Measurements from ENCODE around the gene TNFAIP6. TPM values are rescaled to one million over a fixed set of nuclear protein-coding genes. Genes with fewer than 3 reads are reported as not detected.

Gene TNFAIP6
- polyA plus RNA-seq, 1 of the 3 experiments (the other 2 are of a cell fraction): 0.58 TPM

DNA sequence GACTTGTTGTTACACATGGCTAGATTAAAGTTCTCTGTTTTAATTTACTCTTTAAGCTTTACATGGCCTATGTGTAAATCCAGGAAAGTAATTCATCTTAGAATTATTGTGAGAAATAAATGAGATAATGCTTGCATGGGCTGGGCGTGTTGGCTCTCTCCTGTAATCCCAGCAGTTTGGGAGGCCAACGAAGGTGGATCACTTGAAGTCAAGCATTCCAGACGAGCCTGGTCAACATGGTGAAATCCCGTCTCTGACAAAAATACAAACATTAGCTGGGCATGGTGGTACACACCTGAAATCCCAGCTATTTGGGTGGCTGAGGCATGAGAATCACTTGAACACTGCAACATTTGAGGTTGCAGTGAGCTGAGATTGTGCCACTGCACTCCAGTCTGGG, 48.0 kb downstream of the TNFAIP6 start:
- ChIA-PET POLR2A (no interaction called here), CTCF (no interaction called here)
- peaks cover 7% of the 10 kb centered on the region for H3K79me2 ChIP-seq (ENCODE audit: insufficient read depth)
- H3K9me3 ChIP-seq: no peaks in the 10 kb centered on the region
- no peaks in the 10 kb centered on the region; a peak in 1 of 4 replicates for H3K4me1 ChIP-seq (ENCODE audit: control insufficient read depth in 1 of 2, insufficient read depth in 2 of 2, low read depth in 1 of 2, low read length in 1 of 2)
- H3K4me3 ChIP-seq (ENCODE audit: low read depth in 2 of 2, low read length in 1 of 2): no peak overlapping the region
- H3K4me2 ChIP-seq: no peak overlapping the region
- H3K27me3 ChIP-seq (ENCODE audit: insufficient read depth): no peaks in the 10 kb centered on the region
- H2AFZ ChIP-seq (ENCODE audit: low read depth): no peak overlapping the region
- TF ChIP-seq SIN3A (IDR thresholded peaks at IDR 0.05; ENCODE audit: borderline replicate concordance, low read depth, low read length) (no peak), FOSL2 (IDR thresholded peaks at IDR 0.05; ENCODE audit: borderline replicate concordance, low read depth) (no peak), RFX5 (IDR thresholded peaks at IDR 0.05; ENCODE audit: low read length) (no peak), YY1 (IDR thresholded peaks at IDR 0.05; ENCODE audit: low read depth) (no peak), NFIC (IDR thresholded peaks at IDR 0.05; ENCODE audit: borderline replicate concordance) (no peak), FOXM1 (IDR thresholded peaks at IDR 0.05; ENCODE audit: low read depth) (no peak), FOXJ3 (CRISPR knock-in tag; IDR thresholded peaks at IDR 0.05) (no peak), CHD2 (IDR thresholded peaks at IDR 0.05; ENCODE audit: low read length, partially characterized antibody) (no peak), TCF12 (IDR thresholded peaks at IDR 0.05) (no peak), POLR2AphosphoS5 (IDR thresholded peaks at IDR 0.05; ENCODE audit: low read depth, low read length) (no peak), GABPA (IDR thresholded peaks at IDR 0.05; ENCODE audit: low read depth) (no peak)
- TF ChIP-seq, protein P1, sequence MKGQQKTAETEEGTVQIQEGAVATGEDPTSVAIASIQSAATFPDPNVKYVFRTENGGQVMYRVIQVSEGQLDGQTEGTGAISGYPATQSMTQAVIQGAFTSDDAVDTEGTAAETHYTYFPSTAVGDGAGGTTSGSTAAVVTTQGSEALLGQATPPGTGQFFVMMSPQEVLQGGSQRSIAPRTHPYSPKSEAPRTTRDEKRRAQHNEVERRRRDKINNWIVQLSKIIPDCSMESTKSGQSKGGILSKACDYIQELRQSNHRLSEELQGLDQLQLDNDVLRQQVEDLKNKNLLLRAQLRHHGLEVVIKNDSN (IDR thresholded peaks at IDR 0.05; ENCODE audit: borderline replicate concordance, low read depth): no peak
- TF ChIP-seq, protein P2, sequence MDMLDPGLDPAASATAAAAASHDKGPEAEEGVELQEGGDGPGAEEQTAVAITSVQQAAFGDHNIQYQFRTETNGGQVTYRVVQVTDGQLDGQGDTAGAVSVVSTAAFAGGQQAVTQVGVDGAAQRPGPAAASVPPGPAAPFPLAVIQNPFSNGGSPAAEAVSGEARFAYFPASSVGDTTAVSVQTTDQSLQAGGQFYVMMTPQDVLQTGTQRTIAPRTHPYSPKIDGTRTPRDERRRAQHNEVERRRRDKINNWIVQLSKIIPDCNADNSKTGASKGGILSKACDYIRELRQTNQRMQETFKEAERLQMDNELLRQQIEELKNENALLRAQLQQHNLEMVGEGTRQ (IDR thresholded peaks at IDR 0.05; ENCODE audit: borderline replicate concordance, low read depth, low read length): no peak
- TF ChIP-seq, protein P3, sequence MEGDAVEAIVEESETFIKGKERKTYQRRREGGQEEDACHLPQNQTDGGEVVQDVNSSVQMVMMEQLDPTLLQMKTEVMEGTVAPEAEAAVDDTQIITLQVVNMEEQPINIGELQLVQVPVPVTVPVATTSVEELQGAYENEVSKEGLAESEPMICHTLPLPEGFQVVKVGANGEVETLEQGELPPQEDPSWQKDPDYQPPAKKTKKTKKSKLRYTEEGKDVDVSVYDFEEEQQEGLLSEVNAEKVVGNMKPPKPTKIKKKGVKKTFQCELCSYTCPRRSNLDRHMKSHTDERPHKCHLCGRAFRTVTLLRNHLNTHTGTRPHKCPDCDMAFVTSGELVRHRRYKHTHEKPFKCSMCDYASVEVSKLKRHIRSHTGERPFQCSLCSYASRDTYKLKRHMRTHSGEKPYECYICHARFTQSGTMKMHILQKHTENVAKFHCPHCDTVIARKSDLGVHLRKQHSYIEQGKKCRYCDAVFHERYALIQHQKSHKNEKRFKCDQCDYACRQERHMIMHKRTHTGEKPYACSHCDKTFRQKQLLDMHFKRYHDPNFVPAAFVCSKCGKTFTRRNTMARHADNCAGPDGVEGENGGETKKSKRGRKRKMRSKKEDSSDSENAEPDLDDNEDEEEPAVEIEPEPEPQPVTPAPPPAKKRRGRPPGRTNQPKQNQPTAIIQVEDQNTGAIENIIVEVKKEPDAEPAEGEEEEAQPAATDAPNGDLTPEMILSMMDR (IDR thresholded peaks at IDR 0.05): no peak
- H3F3A ChIP-seq (replicated peaks; ENCODE audit: insufficient read depth): no peaks in the 10 kb centered on the region
- H3K36me3 ChIP-seq (replicated peaks in 1 of 2; ENCODE audit: control insufficient read depth in 1 of 2, insufficient read depth in 2 of 2, low read length in 1 of 2): no peaks in the 10 kb centered on the region
- no peaks in the 10 kb centered on the region; the same call in 1 of the 2 replicates for H4K20me1 ChIP-seq (ENCODE audit: insufficient read depth)
- 78% methylated on average over 4 of the region's 4 CpGs for WGBS (ENCODE audit: low lambda C conversion rate)
- H3K9me2 ChIP-seq: no peaks in the 10 kb centered on the region
- no peak overlapping the region for H3K27ac ChIP-seq (ENCODE audit: low read depth in 2 of 2, low read length in 1 of 2)
- H3K9ac ChIP-seq: no peak overlapping the region
- no peak for DNase-seq

DNA sequence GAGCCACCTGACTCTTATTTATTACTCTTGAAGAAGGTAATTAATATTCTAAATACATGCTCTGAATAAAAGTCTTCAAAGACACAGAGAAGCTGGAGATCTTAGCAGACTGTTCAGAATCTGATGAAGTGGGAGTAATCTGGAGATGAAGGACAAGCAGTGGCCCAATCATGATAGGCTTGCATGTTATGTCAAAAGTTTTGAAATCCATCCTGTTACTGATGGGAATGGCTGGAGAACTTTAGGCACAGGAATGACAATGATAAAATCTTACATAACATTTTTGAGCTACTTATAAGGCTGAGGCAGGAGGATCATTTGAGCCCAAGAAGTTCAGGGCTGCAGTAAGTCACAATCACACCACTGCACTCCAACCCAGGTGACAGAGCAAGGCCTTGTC, 49.9 kb downstream of the TNFAIP6 start:
- peaks cover 0 to 9% of the 10 kb centered on the region in 2 experiments; a peak in 3 of 4 replicates for H3K4me1 ChIP-seq (ENCODE audit: control insufficient read depth in 1 of 2, insufficient read depth in 2 of 2, low read depth in 1 of 2, low read length in 1 of 2)
- no peak overlapping the region for H3K9ac ChIP-seq
- H3K27ac ChIP-seq (ENCODE audit: low read depth in 2 of 2, low read length in 1 of 2): no peak overlapping the region
- DNase-seq: no peak
- ChIA-PET CTCF (no interaction called here), POLR2A (no interaction called here)
- no peak overlapping the region for H3K4me2 ChIP-seq
- no peaks in the 10 kb centered on the region for H3K9me3 ChIP-seq
- peaks cover 5 to 8% of the 10 kb centered on the region in 2 experiments for H3K36me3 ChIP-seq (replicated peaks in 1 of 2; ENCODE audit: control insufficient read depth in 1 of 2, insufficient read depth in 2 of 2, low read length in 1 of 2)
- H3K4me3 ChIP-seq (ENCODE audit: low read depth in 2 of 2, low read length in 1 of 2): no peak overlapping the region
- no peaks in the 10 kb centered on the region for H3K9me2 ChIP-seq
- peaks cover 7% of the 10 kb centered on the region for H4K20me1 ChIP-seq (ENCODE audit: insufficient read depth)
- H3K27me3 ChIP-seq (ENCODE audit: insufficient read depth): no peaks in the 10 kb centered on the region
- H3K79me2 ChIP-seq (ENCODE audit: insufficient read depth): peaks cover 26% of the 10 kb centered on the region
- no peak overlapping the region for H2AFZ ChIP-seq (ENCODE audit: low read depth)
- no peaks in the 10 kb centered on the region for H3F3A ChIP-seq (replicated peaks; ENCODE audit: insufficient read depth)
- TF ChIP-seq MXI1 (IDR thresholded peaks at IDR 0.05; ENCODE audit: low read depth, low read length): no peak
- TF ChIP-seq FOXJ3 (CRISPR knock-in tag; IDR thresholded peaks at IDR 0.05): no peak
- no peak for TF ChIP-seq CHD2 (IDR thresholded peaks at IDR 0.05; ENCODE audit: low read length, partially characterized antibody)
- no peak for TF ChIP-seq NRF1 (IDR thresholded peaks at IDR 0.05; ENCODE audit: low read depth, low read length)
- TF ChIP-seq TAF1 (IDR thresholded peaks at IDR 0.05; ENCODE audit: borderline replicate concordance, low read depth, low read length): no peak
- TF ChIP-seq, protein P4, sequence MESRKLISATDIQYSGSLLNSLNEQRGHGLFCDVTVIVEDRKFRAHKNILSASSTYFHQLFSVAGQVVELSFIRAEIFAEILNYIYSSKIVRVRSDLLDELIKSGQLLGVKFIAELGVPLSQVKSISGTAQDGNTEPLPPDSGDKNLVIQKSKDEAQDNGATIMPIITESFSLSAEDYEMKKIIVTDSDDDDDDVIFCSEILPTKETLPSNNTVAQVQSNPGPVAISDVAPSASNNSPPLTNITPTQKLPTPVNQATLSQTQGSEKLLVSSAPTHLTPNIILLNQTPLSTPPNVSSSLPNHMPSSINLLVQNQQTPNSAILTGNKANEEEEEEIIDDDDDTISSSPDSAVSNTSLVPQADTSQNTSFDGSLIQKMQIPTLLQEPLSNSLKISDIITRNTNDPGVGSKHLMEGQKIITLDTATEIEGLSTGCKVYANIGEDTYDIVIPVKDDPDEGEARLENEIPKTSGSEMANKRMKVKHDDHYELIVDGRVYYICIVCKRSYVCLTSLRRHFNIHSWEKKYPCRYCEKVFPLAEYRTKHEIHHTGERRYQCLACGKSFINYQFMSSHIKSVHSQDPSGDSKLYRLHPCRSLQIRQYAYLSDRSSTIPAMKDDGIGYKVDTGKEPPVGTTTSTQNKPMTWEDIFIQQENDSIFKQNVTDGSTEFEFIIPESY (IDR thresholded peaks at IDR 0.05; ENCODE audit: borderline replicate concordance, low read depth): no peak
- no peak for TF ChIP-seq FOSL2 (IDR thresholded peaks at IDR 0.05; ENCODE audit: borderline replicate concordance, low read depth)
- TF ChIP-seq, protein P2 (IDR thresholded peaks at IDR 0.05; ENCODE audit: borderline replicate concordance, low read depth, low read length): no peak
- TF ChIP-seq MEF2A (IDR thresholded peaks at IDR 0.05; ENCODE audit: borderline replicate concordance, low read depth): no peak
- no peak for TF ChIP-seq SMC3 (IDR thresholded peaks at IDR 0.05; ENCODE audit: low read depth, low read length)
- no peak for TF ChIP-seq RAD21 (IDR thresholded peaks at IDR 0.05; ENCODE audit: low read length)
- TF ChIP-seq JUND (IDR thresholded peaks at IDR 0.05): no peak
- no peak for TF ChIP-seq EP300 (IDR thresholded peaks at IDR 0.05; ENCODE audit: borderline replicate concordance in 1 of 2, low read depth in 1 of 2, low read length in 1 of 2)
- no peak for TF ChIP-seq FOXM1 (IDR thresholded peaks at IDR 0.05; ENCODE audit: low read depth)

Measured in SK-N-SH (cell line).